ENCODE results near the gene VWA1.

Gene VWA1
- long read RNA-seq, donor 1, full-length matches to known transcripts, result 42 of 53 reads
- long read RNA-seq, donor 1, partial matches to known transcripts, result 11 of 53 reads
- long read RNA-seq, donor 1, other reads (novel, unspliced or antisense), result 0 of 53 reads
- long read RNA-seq, donor 2, full-length matches to known transcripts, result 30 of 73 reads
- long read RNA-seq, donor 2, partial matches to known transcripts, result 43 of 73 reads
- long read RNA-seq, donor 2, other reads (novel, unspliced or antisense), result 0 of 73 reads
- long read RNA-seq, donor 3, full-length matches to known transcripts, result 11 of 28 reads
- long read RNA-seq, donor 3, partial matches to known transcripts, result 17 of 28 reads
- long read RNA-seq, donor 3, other reads (novel, unspliced or antisense), result 0 of 28 reads
- long read RNA-seq, donor 4, full-length matches to known transcripts, result 30 of 42 reads
- long read RNA-seq, donor 4, partial matches to known transcripts, result 6 of 42 reads
- long read RNA-seq, donor 4, other reads (novel, unspliced or antisense), result 6 of 42 reads
- long read RNA-seq, donor 5, full-length matches to known transcripts, result 36 of 36 reads
- long read RNA-seq, donor 5, partial matches to known transcripts, result 0 of 36 reads
- long read RNA-seq, donor 5, other reads (novel, unspliced or antisense), result 0 of 36 reads
- long read RNA-seq, donor 6, full-length matches to known transcripts, result 46 of 129 reads
- long read RNA-seq, donor 6, partial matches to known transcripts, result 83 of 129 reads
- long read RNA-seq, donor 6, other reads (novel, unspliced or antisense), result 0 of 129 reads
- long read RNA-seq, donor 7, full-length matches to known transcripts, result 45 of 55 reads
- long read RNA-seq, donor 7, partial matches to known transcripts, result 5 of 55 reads
- long read RNA-seq, donor 7, other reads (novel, unspliced or antisense), result 5 of 55 reads
- long read RNA-seq, donor 8, full-length matches to known transcripts, result 43 of 43 reads
- long read RNA-seq, donor 8, partial matches to known transcripts, result 0 of 43 reads
- long read RNA-seq, donor 8, other reads (novel, unspliced or antisense), result 0 of 43 reads

DNA sequence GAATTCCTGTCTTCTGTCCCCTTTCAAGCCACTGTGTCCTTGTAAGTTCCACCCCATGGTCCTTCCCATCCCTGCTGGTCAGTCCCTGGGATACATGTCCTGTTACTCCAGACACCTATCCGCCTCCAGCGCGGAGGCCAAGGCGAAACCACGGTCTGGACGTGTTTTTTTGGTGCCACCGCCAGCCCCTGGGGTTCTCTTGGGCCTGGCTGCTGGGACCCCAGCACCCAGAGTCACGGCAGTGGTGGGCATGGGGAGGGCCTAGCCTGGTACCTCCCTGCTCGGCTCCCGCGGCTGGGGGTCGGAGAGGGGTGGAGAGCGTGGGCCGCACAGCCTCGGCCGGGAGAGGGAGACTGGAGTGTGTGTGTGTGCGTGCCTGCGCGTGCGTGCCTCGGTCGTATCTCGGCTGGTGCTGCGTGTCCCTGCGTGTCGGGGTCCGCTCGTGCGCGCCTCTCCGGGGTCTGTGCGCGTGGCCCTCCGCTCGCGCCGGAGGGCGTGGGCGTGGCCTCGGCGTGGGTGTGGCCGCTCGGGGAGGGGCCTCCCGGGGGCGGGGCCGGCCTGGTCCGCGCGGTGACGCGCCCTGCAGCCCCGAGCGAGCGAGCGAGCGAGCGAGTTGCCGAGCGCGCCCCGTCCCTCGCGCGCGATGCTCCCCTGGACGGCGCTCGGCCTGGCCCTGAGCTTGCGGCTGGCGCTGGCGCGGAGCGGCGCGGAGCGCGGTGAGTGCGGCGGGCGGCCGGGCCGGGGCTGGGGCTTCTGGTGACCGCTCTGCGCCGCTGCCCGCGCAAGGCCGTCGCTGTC lies at the start of gene VWA1:
Gene VWA1, plus strand, starts transcription at position 585 of the 798 bp plus-strand sequence. Its CDS starts 59 bp downstream, at position 644.
- DNase-seq, result peak; percentile 76

GRCh38 chr1:1385931-1386330 lies 49.6 kb upstream of the VWA1 start:
- DNase-seq, result no peak

DNA sequence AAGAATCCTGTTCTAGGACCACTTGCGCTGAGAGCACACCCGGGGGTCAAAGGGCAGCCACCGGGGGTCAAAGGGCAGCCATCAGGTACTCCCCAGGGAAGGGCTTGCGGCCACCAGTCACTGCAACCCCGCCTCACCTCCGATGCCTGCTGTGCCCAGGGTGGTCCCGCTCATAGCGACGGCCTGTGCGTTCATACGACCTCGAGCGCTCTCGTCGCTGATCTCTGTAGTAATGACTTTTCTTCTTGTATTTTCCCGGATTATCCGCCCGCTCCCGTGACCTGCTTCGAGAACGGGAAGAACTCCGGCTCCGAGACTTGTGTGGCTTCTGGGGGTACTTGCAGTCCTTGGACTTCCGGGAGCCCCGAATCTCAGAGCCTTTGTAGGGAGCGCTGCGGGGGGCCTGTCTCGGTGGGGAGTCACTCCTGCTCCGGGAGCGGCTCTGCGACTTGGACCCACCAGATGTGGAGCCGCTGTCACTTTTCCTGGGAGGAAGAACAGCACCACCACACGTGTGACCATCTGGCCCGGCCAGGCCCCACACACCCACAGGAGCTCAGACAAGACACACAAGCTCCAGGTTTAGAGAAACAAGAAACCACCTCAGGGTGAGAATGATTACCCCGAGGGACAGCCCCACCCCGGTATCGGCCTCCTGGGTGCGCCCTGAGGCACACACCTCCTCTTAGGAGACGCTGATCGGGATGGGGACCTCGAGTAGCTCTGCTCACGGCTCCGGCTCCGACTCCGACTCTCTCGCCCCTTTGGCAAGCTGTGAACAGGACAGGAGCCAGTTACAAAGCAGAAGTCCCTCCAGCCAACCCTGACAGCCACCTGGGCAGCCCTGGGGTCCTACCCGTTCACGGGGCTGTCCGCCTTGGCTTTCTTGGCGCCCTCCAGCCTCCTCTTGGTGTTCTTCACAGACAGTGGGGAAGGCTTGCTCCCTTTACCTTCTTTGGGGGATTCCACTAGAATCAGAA lies 48.1 kb upstream of the VWA1 start:
- no peak for DNase-seq

- no peak for DNase-seq
Observed at GRCh38 chr1:1388078-1388472, 47.4 kb upstream of the VWA1 start.

DNA sequence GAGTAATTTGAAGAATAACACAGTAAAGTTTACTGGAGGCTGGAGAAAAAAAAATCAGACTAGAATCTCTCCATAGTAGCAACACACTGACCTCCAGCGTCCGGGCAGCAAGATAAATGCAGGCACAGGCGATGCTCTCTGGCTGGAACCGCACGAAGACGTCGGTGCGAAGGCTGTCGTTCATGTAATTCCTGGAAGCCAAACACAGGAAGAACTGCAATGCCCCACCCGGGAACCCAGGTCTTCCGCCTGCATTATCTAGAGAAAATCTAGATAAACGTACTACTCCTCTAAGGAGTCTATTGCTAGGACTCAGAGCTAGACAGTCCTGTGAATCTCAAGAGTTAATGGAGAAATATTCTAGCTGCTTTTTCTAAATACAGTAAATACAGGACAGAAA lies 44.8 kb upstream of the VWA1 start:
- no peak for DNase-seq

DNA sequence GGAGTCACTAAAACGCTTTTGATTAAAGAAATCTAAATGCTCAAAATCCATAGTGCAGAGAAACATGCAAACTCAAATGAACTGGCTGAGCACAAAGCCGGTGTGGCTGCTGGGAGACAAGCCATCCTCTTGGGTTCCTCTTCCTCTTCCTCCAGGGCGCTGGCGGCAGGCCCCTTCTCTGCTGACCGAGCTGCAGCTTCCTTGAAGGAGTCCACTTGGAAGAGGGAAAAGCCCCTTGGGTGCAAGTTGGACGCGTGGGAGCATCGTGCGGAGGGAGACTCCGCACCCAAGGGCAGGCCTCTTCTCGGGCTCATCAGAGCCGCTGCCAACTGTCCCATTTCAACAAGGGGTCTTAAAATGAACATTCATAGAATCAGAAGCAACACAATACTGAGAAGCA lies 44.3 kb upstream of the VWA1 start:
- DNase-seq, result no peak

- no peak for DNase-seq
Observed at GRCh38 chr1:1393014-1393413, 42.5 kb upstream of the VWA1 start.

DNA sequence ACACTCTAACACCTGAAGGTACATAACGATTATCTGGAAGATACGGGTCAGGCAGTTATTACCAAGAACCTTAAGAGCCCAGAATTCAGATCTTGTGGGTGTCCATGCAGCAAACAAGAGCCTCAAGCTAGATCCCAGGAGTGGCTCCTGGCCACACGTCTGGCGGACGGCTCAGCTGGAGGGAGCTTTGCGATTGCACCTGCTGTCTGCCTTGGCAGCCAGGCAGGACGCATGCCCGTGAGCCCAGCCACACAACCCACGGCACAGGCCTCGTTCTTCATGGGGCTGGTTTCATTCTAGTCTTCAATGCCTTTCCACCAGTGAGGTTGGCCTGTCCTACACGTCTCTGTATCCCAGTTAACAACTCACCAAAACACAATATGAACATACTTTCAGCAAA lies 42.1 kb upstream of the VWA1 start:
- no peak for DNase-seq

DNA sequence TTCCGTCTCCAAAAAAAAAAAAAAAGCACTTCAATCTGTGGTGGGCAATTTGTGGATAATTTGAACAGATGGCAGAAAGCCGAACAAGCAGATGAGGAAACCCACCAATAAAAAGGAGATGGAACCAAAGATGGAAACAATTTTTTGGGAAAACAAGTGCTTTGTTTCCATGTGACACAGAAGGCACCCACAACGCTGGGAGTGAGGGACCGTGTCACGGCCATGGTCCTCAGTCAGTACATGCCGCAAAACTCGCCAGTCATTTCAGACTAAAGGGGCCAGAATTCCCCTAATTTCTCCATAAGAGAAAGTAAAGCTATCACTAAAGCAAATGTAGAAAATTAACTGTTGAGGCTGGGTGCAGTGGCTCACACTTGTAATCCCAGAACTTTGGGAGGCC lies 41.4 kb upstream of the VWA1 start:
- no peak for DNase-seq

GRCh38 chr1:1395166-1395565 lies 40.3 kb upstream of the VWA1 start:
- no peak for DNase-seq

DNA sequence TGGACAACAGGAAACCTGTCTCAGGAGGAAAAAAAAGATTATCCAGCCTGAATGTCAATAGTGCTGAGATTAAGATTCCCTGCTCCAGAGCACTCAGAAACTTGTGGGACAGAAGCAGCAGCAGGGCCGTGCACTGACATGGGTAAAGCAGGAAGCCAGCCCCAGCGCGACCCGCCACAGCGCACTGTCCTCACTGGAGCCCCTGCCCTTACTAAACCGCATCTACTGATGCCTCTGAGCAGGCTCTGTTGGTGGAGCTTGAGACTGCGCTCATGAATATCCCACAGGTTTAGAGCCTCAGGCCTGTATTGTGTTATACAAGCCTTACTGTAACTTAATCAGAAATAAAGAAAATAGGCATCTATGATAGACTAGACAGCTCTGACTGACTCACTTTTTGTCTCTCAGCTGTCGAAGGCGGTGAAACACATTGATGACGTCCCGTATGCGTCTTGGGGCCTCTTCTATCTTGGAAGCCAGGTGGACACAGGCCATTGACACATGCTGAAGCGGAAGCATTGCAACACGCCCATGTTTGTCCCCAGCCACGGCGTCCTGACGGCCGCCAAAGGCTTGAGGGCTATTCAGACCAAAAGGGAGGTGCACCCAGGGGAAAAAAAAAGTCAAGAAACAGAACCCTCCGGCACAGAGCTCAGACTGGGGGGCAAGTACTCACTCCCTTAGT lies 37.5 kb upstream of the VWA1 start:
- DNase-seq, result no peak

GRCh38 chr1:1398677-1399186 lies 36.8 kb upstream of the VWA1 start:
- no peak for DNase-seq

DNA sequence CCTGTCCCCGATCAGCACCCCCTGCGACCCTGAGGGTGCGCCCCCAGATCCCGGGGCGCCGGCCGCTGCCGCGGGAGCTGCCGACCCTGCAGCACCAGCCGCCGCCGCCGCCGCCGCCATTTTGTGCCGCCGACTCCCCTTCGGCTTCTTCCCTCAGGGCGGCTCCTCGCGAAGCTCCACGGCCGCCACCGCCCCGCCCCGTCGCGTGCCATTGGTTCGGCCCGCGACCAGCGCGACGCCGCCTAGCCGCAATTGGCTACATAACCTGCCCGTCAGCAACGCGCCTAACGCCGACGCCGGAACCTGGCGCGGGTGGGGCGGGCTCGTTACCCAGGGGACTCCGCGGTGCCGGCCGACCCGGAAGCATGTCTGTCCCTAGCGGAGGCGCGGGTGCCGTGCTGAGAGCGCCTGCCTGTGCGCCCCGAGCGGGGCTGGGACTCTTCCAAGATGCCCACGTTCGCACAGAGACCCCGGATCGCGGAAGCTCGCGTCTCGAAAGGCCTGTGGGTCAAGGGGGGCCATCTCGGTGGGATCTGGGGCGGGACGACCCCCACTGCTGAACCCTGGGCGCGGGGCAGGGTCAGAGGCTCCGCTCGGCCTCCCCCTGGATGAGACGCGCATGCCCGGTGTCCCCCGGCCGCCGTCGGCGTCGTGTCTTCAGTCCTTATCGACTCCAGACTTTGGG lies 36.2 kb upstream of the VWA1 start, which contains the start of gene CCNL2:
Gene CCNL2, minus strand, starts transcription at position 149 of the 685 bp plus-strand sequence. Its CDS starts 29 bp downstream, at position 120.
- DNase-seq, result peak; percentile 95

- no peak for DNase-seq
Observed at GRCh38 chr1:1399872-1400575, 35.5 kb upstream of the VWA1 start.

- no peak for DNase-seq
Observed at GRCh38 chr1:1400576-1401456, 34.7 kb upstream of the VWA1 start.

DNA sequence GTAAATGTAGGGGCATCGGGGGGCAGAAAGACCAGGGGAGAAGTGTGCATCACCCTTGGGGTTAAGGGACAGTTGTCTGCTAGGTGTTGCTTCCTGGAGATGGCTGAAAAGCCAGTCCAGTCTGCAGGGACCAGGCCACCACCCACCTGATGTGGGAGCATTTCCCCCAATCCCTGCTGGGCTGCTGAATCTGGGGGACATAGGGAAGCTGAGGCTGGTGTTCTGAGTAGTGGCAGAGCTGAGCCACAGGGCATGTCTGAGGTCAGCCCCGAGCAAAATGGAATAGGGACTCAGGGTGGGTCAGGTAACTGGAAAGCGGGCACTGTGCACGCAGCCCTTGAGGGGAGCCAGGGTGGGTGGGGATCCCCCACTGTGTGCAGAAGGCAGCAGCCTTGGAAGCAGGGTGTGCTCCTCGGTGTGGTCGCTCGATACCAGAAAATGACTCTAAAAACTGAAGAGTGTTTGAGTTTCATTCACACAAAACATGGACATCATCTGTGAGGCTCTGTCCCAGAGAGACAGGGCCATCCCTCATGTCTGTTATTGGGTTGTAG lies 34.0 kb upstream of the VWA1 start:
- DNase-seq, result no peak

Measured in right kidney (tissue), 9 donors.